Measurements from ENCODE around the gene RNF225. TPM values are rescaled to one million over a fixed set of nuclear protein-coding genes. Genes with fewer than 3 reads are reported as not detected.

RNF225 gene
- total and polyA plus RNA-seq, 2 donors (not counting 1 experiment from before 2014, with no cell fraction given) = 0.49 TPM; not detected in 1

DNA sequence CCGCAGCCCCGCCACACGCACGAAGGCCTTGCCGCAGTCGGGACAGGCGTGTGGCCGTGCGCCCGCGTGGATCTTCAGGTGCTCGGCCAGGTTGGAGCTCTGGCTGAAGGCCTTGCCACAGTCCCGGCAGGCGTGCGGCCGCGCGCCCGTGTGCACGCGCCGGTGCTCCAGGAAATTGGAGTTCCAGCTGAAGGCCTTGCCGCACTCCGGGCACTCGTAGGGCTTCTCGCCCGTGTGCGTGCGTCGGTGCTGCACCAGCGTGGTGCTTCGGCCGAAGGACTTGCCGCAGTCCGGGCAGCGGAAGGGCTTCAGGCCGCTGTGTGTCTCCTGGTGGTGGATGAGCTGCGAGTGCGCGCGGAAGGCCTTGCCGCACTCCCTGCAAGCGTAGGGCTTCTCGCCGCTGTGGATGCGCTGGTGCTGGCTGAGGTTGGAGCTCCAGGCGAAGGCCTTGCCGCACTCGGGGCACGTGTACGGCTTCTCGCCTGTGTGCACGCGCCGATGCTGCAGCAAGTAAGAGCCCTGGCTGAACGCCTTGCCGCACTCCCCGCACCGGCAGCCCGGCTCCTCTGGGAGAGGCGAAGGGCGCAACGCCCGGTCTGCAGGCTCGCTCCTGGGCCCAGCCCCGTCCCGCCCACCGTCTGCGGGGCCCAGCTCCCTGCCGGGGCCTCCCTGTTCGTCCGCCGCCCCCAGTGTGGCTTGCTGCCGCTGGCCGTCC lies 38.5 kb upstream of the RNF225 start:
- Mint-ChIP-seq H3K27ac (no peak overlapping the region), H3K4me1 (peaks cover 19% of the 10 kb centered on the region), H3K4me3 (peak overlapping the region; percentile 57), H3K9me3 (ENCODE audit: insufficient read depth) (no peaks in the 10 kb centered on the region), H3K27me3 (peaks cover 3% of the 10 kb centered on the region)
- H3K4me1 ChIP-seq (ENCODE audit: control insufficient read depth in 2 of 2, insufficient read depth in 2 of 2, low read length in 2 of 2) = peaks cover 17 to 27% of the 10 kb centered on the region in 2 donors
- no peak overlapping the region for H3K27ac ChIP-seq (ENCODE audit: low read length in 2 of 2)
- intact Hi-C loops (cut with micrococcal nuclease) = no loop called here
- POLR2A ChIA-PET = interaction anchor here (1.4 kb wide), 1 partner anchor 10 kb away, joined by 7 read pairs; no protein-coding TSS in a partner anchor
- H3K36me3 ChIP-seq (replicated peaks in 1 of 2; ENCODE audit: control extremely low read depth in 1 of 2, control insufficient read depth in 1 of 2, extremely low read depth in 1 of 2, insufficient read depth in 2 of 2, low read length in 1 of 2) = no peaks in the 10 kb centered on the region
- H3K4me2 ChIP-seq (replicated peaks; ENCODE audit: low read depth, low read length, poor library complexity, severe bottlenecking) = peak overlapping the region; percentile 79
- peak overlapping the region in 4 of 5 experiments; percentile 32 to 43 (median 39) for H3K4me3 ChIP-seq (ENCODE audit: control extremely low read depth in 1 of 5, extremely low read depth in 1 of 5, insufficient read depth in 1 of 5, low read depth in 2 of 5, low read length in 4 of 5)
- peak overlapping the region; percentile 54 for H2AFZ ChIP-seq (ENCODE audit: insufficient read depth, low read depth, low read length, poor library complexity, severe bottlenecking)
- H3K9ac ChIP-seq (ENCODE audit: low read length) = peak overlapping the region; percentile 39
- peaks cover 0 to 14% (median 0%) of the 10 kb centered on the region in 3 donors for H3K9me3 ChIP-seq (ENCODE audit: control extremely low read depth in 1 of 3, control insufficient read depth in 2 of 3, insufficient read depth in 1 of 3, low read length in 2 of 3)
- H3K27me3 ChIP-seq (replicated peaks in 1 of 4; ENCODE audit: control extremely low read depth in 1 of 4, control insufficient read depth in 3 of 4, insufficient read depth in 4 of 4, low read length in 3 of 4) = peaks cover 0 to 19% (median 6%) of the 10 kb centered on the region in 4 experiments
- H3K79me2 ChIP-seq (ENCODE audit: control insufficient read depth, insufficient read depth, low read length) = no peaks in the 10 kb centered on the region
- DNase-seq = no peak
- TF ChIP-seq, protein P1, sequence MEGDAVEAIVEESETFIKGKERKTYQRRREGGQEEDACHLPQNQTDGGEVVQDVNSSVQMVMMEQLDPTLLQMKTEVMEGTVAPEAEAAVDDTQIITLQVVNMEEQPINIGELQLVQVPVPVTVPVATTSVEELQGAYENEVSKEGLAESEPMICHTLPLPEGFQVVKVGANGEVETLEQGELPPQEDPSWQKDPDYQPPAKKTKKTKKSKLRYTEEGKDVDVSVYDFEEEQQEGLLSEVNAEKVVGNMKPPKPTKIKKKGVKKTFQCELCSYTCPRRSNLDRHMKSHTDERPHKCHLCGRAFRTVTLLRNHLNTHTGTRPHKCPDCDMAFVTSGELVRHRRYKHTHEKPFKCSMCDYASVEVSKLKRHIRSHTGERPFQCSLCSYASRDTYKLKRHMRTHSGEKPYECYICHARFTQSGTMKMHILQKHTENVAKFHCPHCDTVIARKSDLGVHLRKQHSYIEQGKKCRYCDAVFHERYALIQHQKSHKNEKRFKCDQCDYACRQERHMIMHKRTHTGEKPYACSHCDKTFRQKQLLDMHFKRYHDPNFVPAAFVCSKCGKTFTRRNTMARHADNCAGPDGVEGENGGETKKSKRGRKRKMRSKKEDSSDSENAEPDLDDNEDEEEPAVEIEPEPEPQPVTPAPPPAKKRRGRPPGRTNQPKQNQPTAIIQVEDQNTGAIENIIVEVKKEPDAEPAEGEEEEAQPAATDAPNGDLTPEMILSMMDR (IDR thresholded peaks at IDR 0.05) = no peak
- no peak for TF ChIP-seq EZH2 (IDR thresholded peaks at IDR 0.05; ENCODE audit: borderline replicate concordance, insufficient read depth, low read depth, low read length, poor library complexity, severe bottlenecking)
- CTCF ChIA-PET = interaction anchor here (0.6 kb wide), 1 partner anchor 499 kb away, joined by 4 read pairs; no protein-coding TSS in a partner anchor
- no peak for ATAC-seq (ENCODE audit: low read depth)
- no peaks in the 10 kb centered on the region for H4K20me1 ChIP-seq (ENCODE audit: control insufficient read depth, insufficient read depth, low read length, poor library complexity, severe bottlenecking)
- 48% methylated on average over 75 of the region's 75 CpGs for whole genome bisulfite sequencing (ENCODE audit: insufficient coverage)

Data from B cell (primary cell).